SK-N-SH (cell line): ENCODE results near the gene BAZ1B.

ENCODE experiments used
- EZH2phosphoT487 ChIP-seq: fragments of 200-600 bp; sonication (generic); IDR thresholded peaks from 2 replicates; pipeline ENCODE4 v1.6.1; 2017; ENCODE audit warnings: low read depth, mixed run types, mild to moderate bottlenecking, antibody characterized with exemption, moderate library complexity, borderline replicate concordance
- GATA2 ChIP-seq: sonication (generic); formaldehyde crosslinking; IDR thresholded peaks from 2 replicates; pipeline ENCODE4 v1.5.0; 2020; ENCODE audit warnings: mild to moderate bottlenecking, missing genetic modification reagents
- JUND ChIP-seq: IDR thresholded peaks from 2 replicates; pipeline ENCODE4 v1.4.0; 2012
- NRF1 ChIP-seq: IDR thresholded peaks from 2 replicates; pipeline ENCODE4 v1.6.1; 2012; ENCODE audit warnings: low read depth, mild to moderate bottlenecking, low read length
- SIN3A ChIP-seq: IDR thresholded peaks from 2 replicates; pipeline ENCODE4 v1.6.1; 2012; ENCODE audit warnings: low read depth, mild to moderate bottlenecking, low read length, moderate library complexity, borderline replicate concordance
- TAF1 ChIP-seq: IDR thresholded peaks from 2 replicates; pipeline ENCODE4 v1.6.1; 2012; ENCODE audit warnings: low read depth, mild to moderate bottlenecking, low read length, moderate library complexity, borderline replicate concordance
- TF ChIP-seq, protein P1 (sequence below): fragments of 200-600 bp; sonication (generic); IDR thresholded peaks from 2 replicates; pipeline ENCODE4 v1.6.1; 2017; ENCODE audit warnings: antibody characterized with exemption, mild to moderate bottlenecking, moderate library complexity
- TF ChIP-seq, protein P2 (sequence below): fragments of 150-350 bp; IDR thresholded peaks from 2 replicates; pipeline ENCODE4 v1.6.1; 2017; ENCODE audit warnings: antibody characterized with exemption, low read length, low read depth, borderline replicate concordance

DNA sequence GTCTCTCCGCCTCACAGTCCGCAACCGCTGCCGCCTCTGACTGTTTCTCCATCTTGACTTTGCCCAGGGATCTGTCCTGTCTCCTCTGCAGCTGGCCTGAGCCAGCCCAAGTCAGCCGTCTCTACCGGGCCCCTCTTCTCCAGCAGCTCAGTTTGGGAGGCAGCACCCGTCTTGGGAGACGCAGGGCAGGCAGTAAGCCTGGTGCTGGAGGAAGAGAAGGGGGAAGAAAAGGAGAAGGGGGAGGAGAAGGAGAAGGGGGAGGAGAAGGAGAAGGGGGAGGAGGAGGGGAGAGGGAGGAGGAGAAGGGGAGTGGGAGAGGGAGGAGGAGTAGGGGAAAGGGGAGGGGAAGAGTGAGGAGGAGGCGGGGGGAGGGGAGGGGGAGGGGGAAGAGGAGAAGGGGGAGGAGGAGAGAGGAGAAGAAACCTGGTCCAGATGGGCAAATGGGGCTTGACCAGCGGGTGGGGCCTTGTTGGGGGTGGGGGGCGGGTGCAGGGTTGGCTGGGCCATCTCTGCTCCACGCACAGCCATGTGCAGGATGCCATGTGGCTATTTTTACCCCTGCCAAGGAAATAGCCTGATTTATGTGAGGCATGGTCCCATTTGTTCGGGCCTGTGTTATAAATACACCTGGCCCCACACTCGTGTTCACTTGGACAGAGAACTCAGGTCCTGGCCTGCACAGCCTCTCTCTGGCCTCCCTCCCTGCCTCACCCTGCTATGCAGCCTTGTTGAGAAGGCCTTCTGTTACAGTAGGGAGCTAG is 124.4 kb downstream of the BAZ1B start:
- TF ChIP-seq, protein P1, sequence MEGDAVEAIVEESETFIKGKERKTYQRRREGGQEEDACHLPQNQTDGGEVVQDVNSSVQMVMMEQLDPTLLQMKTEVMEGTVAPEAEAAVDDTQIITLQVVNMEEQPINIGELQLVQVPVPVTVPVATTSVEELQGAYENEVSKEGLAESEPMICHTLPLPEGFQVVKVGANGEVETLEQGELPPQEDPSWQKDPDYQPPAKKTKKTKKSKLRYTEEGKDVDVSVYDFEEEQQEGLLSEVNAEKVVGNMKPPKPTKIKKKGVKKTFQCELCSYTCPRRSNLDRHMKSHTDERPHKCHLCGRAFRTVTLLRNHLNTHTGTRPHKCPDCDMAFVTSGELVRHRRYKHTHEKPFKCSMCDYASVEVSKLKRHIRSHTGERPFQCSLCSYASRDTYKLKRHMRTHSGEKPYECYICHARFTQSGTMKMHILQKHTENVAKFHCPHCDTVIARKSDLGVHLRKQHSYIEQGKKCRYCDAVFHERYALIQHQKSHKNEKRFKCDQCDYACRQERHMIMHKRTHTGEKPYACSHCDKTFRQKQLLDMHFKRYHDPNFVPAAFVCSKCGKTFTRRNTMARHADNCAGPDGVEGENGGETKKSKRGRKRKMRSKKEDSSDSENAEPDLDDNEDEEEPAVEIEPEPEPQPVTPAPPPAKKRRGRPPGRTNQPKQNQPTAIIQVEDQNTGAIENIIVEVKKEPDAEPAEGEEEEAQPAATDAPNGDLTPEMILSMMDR: no peak
- no peak for TF ChIP-seq SIN3A
- TF ChIP-seq, protein P2, sequence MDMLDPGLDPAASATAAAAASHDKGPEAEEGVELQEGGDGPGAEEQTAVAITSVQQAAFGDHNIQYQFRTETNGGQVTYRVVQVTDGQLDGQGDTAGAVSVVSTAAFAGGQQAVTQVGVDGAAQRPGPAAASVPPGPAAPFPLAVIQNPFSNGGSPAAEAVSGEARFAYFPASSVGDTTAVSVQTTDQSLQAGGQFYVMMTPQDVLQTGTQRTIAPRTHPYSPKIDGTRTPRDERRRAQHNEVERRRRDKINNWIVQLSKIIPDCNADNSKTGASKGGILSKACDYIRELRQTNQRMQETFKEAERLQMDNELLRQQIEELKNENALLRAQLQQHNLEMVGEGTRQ: no peak
- no peak for TF ChIP-seq EZH2phosphoT487
- no peak for TF ChIP-seq JUND
- TF ChIP-seq TAF1: no peak
- TF ChIP-seq NRF1: no peak
- TF ChIP-seq GATA2: no peak
